Measurements from ENCODE around the gene CCDC12.

CCDC12 gene

GRCh38 chr3:47007482-47008233, 31.1 kb upstream of the CCDC12 start:
- no peak for DNase-seq

GRCh38 chr3:47007001-47007400, 30.5 kb upstream of the CCDC12 start:
- DNase-seq = no peak

GRCh38 chr3:47006145-47006651, 29.7 kb upstream of the CCDC12 start:
- DNase-seq = no peak

GRCh38 chr3:47005212-47006144, 28.9 kb upstream of the CCDC12 start:
- DNase-seq = no peak

- no peak for DNase-seq
These were observed 28.0 kb upstream of the CCDC12 start for GRCh38 chr3:47004369-47005211.

- DNase-seq = no peak
These were observed 27.2 kb upstream of the CCDC12 start for GRCh38 chr3:47003461-47004368.

GRCh38 chr3:47003056-47003410, 26.5 kb upstream of the CCDC12 start:
- no peak for DNase-seq

GRCh38 chr3:47002171-47003055, 25.9 kb upstream of the CCDC12 start:
- DNase-seq = no peak

- no peak for DNase-seq
These were observed 25.2 kb upstream of the CCDC12 start for GRCh38 chr3:47001731-47002170.

GRCh38 chr3:47000922-47001730, 24.6 kb upstream of the CCDC12 start:
- no peak for DNase-seq

- DNase-seq = peak in 1 of 2 donors; percentile 9
These were observed 23.8 kb upstream of the CCDC12 start for GRCh38 chr3:47000198-47000815.

GRCh38 chr3:46999516-47000197, 23.1 kb upstream of the CCDC12 start:
- DNase-seq = no peak

GRCh38 chr3:46998852-46999515, 22.4 kb upstream of the CCDC12 start:
- no peak for DNase-seq

- DNase-seq = peak; percentile 44 to 57
These were observed 21.7 kb upstream of the CCDC12 start for GRCh38 chr3:46998121-46998851.

GRCh38 chr3:46997453-46998091, 21.0 kb upstream of the CCDC12 start:
- DNase-seq = no peak

GRCh38 chr3:46996689-46997452, 20.3 kb upstream of the CCDC12 start:
- no peak for DNase-seq

All from inflammatory macrophage (primary cell).